KG1 (cell line): Measurements from ENCODE around the gene ANXA11.
"Not testable (repeated sequence)": the region's sequence is repeated elsewhere in the genome, so short reads cannot be mapped to it uniquely, and the experiment has no call there.

ENCODE experiments used
- DNase-seq: peaks from one replicate; lab custom pipeline; 2025; lab: John Stamatoyannopoulos, UW

Gene ANXA11

GRCh38 chr10:80207768-80208370 is 2.5 kb upstream of the ANXA11 start:
- no peak for DNase-seq

- no peak for DNase-seq
These were observed 929 bp upstream of the ANXA11 start for GRCh38 chr10:80206277-80206655.

- peak; percentile 54 for DNase-seq
These were observed 460 bp downstream of the ANXA11 start for GRCh38 chr10:80204677-80205476.

DNA sequence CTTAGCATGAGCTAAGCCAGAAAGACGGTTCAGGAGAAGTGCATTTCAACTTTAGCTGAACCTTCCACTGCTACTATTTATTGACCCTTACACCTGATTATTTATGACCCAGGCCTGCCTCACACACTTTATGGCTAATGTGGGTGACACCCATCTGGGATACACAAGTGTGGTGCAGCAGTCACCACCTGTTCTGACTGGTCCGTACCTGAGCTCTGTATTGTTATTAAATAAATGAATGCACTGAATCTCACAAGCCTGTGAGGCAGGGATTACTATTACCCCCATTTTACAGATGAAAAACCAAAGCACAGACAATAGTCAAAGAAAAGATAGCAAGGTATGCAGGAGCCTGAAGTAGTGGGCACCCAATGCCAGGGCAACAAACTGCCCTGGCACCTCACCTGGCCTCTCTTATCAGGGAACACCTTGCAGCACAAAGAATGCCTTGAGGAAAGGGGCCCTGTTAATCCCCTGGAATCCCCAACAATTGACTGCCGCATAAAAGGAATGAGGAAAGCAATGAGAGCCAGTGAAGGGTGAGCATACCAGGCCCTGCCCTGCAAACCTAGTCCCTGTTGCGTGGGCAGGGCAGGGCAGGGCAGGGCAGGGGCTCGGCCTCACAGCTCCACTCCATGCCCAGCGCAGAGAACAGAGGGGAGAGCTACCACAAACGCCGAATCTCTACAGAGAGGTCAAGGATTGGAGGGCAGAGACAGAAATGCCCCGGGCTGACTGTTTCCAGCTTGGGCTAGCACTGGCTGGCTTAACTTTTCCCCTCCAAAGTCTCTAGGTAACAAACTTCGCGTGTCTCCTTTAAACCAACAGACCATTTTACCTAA is 1.3 kb downstream of the ANXA11 start:
- peak; percentile 7 for DNase-seq

- peak; percentile 56 for DNase-seq
These were observed 2.2 kb downstream of the ANXA11 start for GRCh38 chr10:80202934-80203834.

GRCh38 chr10:80202530-80202929 is 2.8 kb downstream of the ANXA11 start:
- DNase-seq, result not testable (repeated sequence)

DNA sequence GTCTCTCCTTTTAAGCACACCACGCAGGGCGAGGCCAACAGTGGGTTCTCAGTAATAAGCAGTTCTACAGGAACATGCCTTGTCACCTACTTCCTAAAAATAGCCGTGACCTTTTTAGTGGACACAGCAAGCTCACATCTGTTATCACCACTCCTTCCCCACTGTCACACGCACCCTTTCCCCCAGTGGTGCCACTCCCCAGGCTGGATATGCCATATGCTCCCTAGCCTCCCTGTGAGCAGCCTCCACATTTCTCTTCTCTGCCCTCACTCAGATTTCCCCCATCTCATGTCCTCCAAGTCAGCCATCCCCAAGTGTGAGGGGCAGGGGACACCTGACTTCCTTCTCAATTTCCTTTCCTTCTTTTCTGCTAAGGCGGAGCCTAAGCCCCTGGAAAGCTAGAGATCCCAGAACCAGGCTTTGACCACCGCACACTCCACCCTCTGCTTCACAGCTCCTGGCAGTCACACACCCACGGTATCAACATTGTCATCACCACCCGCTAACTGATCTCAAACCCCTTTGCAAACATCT is 3.7 kb downstream of the ANXA11 start:
- DNase-seq, result no peak

DNA sequence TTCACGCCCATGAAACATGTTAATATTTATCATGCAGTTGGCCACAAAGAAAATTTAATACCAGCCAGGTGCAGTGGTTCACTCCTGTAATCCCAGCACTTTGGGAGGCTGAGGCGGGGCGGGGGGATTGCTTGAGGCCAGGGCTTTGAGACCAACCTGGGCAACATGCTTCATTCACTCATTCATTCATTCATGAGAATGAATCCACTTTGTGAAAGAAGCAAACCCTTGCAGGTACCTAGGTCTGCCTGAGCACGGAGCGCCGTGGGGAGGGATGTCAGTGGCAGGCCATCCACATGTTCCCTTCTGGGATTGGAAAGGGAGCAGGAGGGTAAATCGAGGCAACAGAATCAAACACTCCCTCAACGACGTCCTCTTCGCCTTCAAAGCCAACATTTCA is 4.7 kb downstream of the ANXA11 start:
- DNase-seq, result no peak

GRCh38 chr10:80200259-80200658 is 5.1 kb downstream of the ANXA11 start:
- DNase-seq, result no peak

DNA sequence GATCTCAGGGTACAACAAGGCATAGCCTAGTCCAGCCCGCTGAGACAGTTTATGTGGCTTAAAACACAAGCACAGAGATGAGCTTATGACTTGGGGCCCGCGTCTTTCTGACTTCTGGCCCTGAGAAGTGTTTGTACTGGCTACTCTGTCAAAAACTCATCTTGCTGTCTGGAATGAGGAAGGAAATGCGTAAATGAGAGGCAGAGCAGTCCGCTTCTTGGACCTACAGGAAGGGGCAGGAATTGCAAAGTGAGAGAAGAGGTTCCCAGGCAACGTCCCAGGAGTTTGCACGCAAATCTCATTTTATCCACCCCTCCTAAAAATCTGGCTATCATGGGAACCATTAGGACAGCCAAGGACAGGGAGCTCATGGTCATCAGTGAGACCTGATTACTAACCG is 5.5 kb downstream of the ANXA11 start:
- DNase-seq, result peak; percentile 15

DNA sequence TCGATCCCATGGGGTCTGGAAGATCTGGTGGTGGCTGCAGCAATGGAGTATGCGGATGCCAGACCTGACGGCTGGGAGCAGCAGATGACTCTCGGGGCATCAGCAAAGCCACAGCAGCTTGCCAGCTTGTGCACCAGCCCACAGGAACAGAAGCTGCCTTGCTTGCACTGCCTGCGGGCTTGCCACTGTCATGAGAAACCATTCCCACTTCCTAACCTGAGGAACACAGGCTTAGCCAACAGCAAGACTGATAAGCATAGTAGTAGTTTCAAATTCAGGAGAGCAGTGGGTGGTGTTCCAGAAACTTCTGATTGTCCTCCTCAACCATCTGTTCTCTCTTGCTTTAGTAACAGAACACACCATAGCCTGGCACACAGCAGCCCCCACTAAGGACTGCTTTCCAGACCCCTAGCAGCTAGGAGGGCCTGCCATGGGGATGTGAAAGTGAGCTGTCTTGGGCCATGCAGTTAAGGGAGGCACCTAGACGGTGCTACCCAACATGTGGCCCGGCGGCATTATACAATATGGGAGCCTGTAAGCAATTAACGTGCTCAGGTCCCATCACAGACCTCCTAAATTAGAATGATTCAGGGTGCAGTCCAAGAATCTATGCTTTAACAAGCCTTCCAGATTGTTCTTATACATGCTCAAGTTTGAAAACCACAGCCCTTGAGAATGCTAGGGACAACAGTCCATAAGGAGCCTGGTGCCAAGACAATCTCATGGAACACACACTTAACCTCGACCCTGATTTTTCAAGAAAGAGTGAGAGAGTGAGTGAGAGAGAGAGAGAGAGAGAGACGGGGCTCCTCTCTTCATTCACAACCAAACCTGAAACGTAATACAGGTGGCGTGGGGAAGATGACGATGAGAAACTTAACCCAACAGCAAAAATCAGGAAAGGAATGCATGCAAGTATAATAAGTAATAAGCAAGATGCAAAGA is 7.1 kb downstream of the ANXA11 start:
- no peak for DNase-seq

DNA sequence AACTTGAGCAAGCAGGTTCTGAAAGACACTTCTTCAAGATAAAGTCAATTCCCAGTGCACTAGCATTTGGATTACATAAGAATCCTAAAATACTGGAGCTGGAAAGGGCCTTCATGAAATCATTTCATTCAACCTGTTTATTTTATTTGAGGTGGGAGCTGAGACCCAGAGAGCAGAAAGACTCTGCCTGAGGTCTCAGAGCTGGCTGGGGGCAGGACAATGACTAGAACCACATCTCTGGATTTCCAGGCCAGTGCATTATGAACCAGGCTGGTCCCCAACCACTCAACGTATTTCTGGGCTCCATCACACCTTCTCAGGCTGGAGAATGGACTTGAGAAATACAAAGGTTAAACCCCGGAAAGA is 8.4 kb downstream of the ANXA11 start:
- no peak for DNase-seq

- no peak for DNase-seq
These were observed 8.9 kb downstream of the ANXA11 start for GRCh38 chr10:80196270-80196949.

- DNase-seq, result no peak
These were observed 10.2 kb downstream of the ANXA11 start for GRCh38 chr10:80195046-80195574.

DNA sequence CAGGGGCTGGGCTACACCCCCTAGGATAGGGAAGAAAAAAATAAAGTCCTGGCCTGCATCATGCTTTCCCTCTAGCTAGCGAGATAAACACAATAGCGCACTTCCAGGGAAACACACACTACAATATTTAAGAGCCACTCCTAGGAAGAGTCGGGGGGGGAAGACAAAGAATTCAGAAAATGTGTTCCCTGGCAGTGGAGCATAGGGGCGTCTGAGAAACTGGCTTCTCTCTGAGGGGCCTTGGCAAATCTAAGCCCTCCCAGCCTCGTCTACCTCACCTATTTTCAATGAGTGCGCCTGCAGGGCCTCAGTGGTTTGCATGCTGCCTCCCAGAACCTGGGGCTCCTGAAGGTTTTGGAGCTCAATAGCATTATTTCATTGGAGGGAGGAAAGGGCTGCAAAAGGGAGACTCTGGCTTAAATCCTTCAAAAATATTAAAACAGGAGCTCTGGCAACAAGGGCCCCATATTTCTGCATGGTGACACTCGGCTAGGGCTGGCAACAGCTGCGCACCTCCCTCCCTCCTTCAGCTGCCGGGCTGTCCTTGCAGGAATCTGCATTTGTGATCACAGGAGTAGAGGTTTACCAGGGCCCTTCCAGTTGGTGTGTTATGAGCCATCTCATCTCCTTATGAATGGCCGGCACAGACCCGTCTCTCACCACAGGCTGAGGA is 10.8 kb downstream of the ANXA11 start:
- no peak for DNase-seq

DNA sequence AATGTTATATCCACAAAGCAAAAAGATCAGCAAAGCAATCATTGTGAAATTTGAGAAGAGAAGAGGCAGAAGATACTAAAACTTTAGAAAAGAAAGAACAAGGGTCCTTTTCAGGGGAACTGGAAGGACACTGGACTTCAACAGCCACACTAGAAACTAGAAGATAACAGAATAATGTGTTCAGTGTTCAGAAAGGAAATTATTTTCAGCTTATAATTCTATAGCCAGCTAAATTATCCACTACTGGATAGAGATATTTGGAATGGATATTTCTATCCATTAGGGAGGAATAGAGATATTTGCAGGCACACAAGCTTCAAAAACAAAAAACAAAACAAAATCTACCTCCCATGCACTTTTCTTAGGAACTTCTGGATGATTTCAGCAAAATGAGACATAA is 12.8 kb downstream of the ANXA11 start:
- DNase-seq, result no peak

GRCh38 chr10:80191589-80192270 is 13.6 kb downstream of the ANXA11 start:
- DNase-seq, result no peak

- DNase-seq, result no peak
These were observed 16.6 kb downstream of the ANXA11 start for GRCh38 chr10:80188713-80189112.
